ENCODE measurements around the gene JAG2.

Gene JAG2

GRCh38 chr14:105168496-105168978 lies at the start of gene JAG2:
Gene JAG2 (minus strand): TSS chr14:105168776. CDS start chr14:105168420, 356 bp downstream.
- no peaks in the 10 kb centered on the region for H3K36me3 ChIP-seq (ENCODE audit: insufficient read depth, low read length)
- H3K9me3 ChIP-seq (ENCODE audit: low read length): no peaks in the 10 kb centered on the region
- H3K4me3 ChIP-seq (ENCODE audit: low read depth in 1 of 2, low read length in 2 of 2): no peak within 1 kb of the TSS
- no peak within 1 kb of the TSS for H3K9ac ChIP-seq (ENCODE audit: low read length)
- peaks cover 0 to 38% of the 10 kb centered on the region in 2 donors for H3K27me3 ChIP-seq (ENCODE audit: control insufficient read depth in 1 of 2, insufficient read depth in 2 of 2, low read length in 2 of 2)
- H3K27ac ChIP-seq (ENCODE audit: low read depth, low read length): no peak within 1 kb of the TSS
- H3K4me1 ChIP-seq (ENCODE audit: insufficient read depth, low read length): no peaks in the 10 kb centered on the region

GRCh38 chr14:105217774-105218173 lies 49.2 kb upstream of the JAG2 start:
- Histone ChIP-seq H3K27ac (ENCODE audit: low read depth, low read length) (no peak overlapping the region), H3K36me3 (ENCODE audit: insufficient read depth, low read length) (peaks cover 40% of the 10 kb centered on the region), H3K27me3 (ENCODE audit: control insufficient read depth in 1 of 2, insufficient read depth in 2 of 2, low read length in 2 of 2) (no peaks in the 10 kb centered on the region), H3K4me3 (ENCODE audit: low read depth in 1 of 2, low read length in 2 of 2) (no peak overlapping the region), H3K9me3 (ENCODE audit: low read length) (no peaks in the 10 kb centered on the region), H3K9ac (ENCODE audit: low read length) (no peak overlapping the region), H3K4me1 (ENCODE audit: insufficient read depth, low read length) (peaks cover 8% of the 10 kb centered on the region)

GRCh38 chr14:105216490-105217247 lies 48.1 kb upstream of the JAG2 start:
- Histone ChIP-seq H3K36me3 (ENCODE audit: insufficient read depth, low read length) (peaks cover 36% of the 10 kb centered on the region), H3K4me1 (ENCODE audit: insufficient read depth, low read length) (peaks cover 8% of the 10 kb centered on the region), H3K9ac (ENCODE audit: low read length) (no peak overlapping the region), H3K27me3 (ENCODE audit: control insufficient read depth in 1 of 2, insufficient read depth in 2 of 2, low read length in 2 of 2) (no peaks in the 10 kb centered on the region), H3K27ac (ENCODE audit: low read depth, low read length) (no peak overlapping the region), H3K9me3 (ENCODE audit: low read length) (no peaks in the 10 kb centered on the region), H3K4me3 (ENCODE audit: low read depth in 1 of 2, low read length in 2 of 2) (no peak overlapping the region)

GRCh38 chr14:105215602-105216001 lies 47.0 kb upstream of the JAG2 start:
- H3K9ac ChIP-seq (ENCODE audit: low read length): no peak overlapping the region
- H3K4me1 ChIP-seq (ENCODE audit: insufficient read depth, low read length): peaks cover 3% of the 10 kb centered on the region
- H3K4me3 ChIP-seq (ENCODE audit: low read depth in 1 of 2, low read length in 2 of 2): no peak overlapping the region
- H3K9me3 ChIP-seq (ENCODE audit: low read length): no peaks in the 10 kb centered on the region
- peaks cover 36% of the 10 kb centered on the region for H3K36me3 ChIP-seq (ENCODE audit: insufficient read depth, low read length)
- no peak overlapping the region for H3K27ac ChIP-seq (ENCODE audit: low read depth, low read length)
- no peaks in the 10 kb centered on the region for H3K27me3 ChIP-seq (ENCODE audit: control insufficient read depth in 1 of 2, insufficient read depth in 2 of 2, low read length in 2 of 2)

GRCh38 chr14:105214324-105214915 lies 45.8 kb upstream of the JAG2 start:
- no peak overlapping the region for H3K4me3 ChIP-seq (ENCODE audit: low read depth in 1 of 2, low read length in 2 of 2)
- H3K4me1 ChIP-seq (ENCODE audit: insufficient read depth, low read length): no peaks in the 10 kb centered on the region
- peaks cover 31% of the 10 kb centered on the region for H3K36me3 ChIP-seq (ENCODE audit: insufficient read depth, low read length)
- no peaks in the 10 kb centered on the region for H3K9me3 ChIP-seq (ENCODE audit: low read length)
- no peaks in the 10 kb centered on the region for H3K27me3 ChIP-seq (ENCODE audit: control insufficient read depth in 1 of 2, insufficient read depth in 2 of 2, low read length in 2 of 2)
- no peak overlapping the region for H3K27ac ChIP-seq (ENCODE audit: low read depth, low read length)
- H3K9ac ChIP-seq (ENCODE audit: low read length): no peak overlapping the region

GRCh38 chr14:105213361-105213760 lies 44.8 kb upstream of the JAG2 start:
- H3K4me1 ChIP-seq (ENCODE audit: insufficient read depth, low read length): no peaks in the 10 kb centered on the region
- H3K4me3 ChIP-seq (ENCODE audit: low read depth in 1 of 2, low read length in 2 of 2): no peak overlapping the region
- no peaks in the 10 kb centered on the region for H3K9me3 ChIP-seq (ENCODE audit: low read length)
- H3K27me3 ChIP-seq (ENCODE audit: control insufficient read depth in 1 of 2, insufficient read depth in 2 of 2, low read length in 2 of 2): no peaks in the 10 kb centered on the region
- peaks cover 20% of the 10 kb centered on the region for H3K36me3 ChIP-seq (ENCODE audit: insufficient read depth, low read length)
- no peak overlapping the region for H3K9ac ChIP-seq (ENCODE audit: low read length)
- no peak overlapping the region for H3K27ac ChIP-seq (ENCODE audit: low read depth, low read length)

- H3K4me3 ChIP-seq (ENCODE audit: low read depth in 1 of 2, low read length in 2 of 2): no peak overlapping the region
- no peaks in the 10 kb centered on the region for H3K27me3 ChIP-seq (ENCODE audit: control insufficient read depth in 1 of 2, insufficient read depth in 2 of 2, low read length in 2 of 2)
- H3K27ac ChIP-seq (ENCODE audit: low read depth, low read length): no peak overlapping the region
- no peaks in the 10 kb centered on the region for H3K9me3 ChIP-seq (ENCODE audit: low read length)
- no peaks in the 10 kb centered on the region for H3K4me1 ChIP-seq (ENCODE audit: insufficient read depth, low read length)
- no peak overlapping the region for H3K9ac ChIP-seq (ENCODE audit: low read length)
- H3K36me3 ChIP-seq (ENCODE audit: insufficient read depth, low read length): peaks cover 18% of the 10 kb centered on the region
Measured at GRCh38 chr14:105212541-105213300, 44.1 kb upstream of the JAG2 start.

- no peaks in the 10 kb centered on the region for H3K27me3 ChIP-seq (ENCODE audit: control insufficient read depth in 1 of 2, insufficient read depth in 2 of 2, low read length in 2 of 2)
- H3K4me3 ChIP-seq (ENCODE audit: low read depth in 1 of 2, low read length in 2 of 2): no peak overlapping the region
- peaks cover 16% of the 10 kb centered on the region for H3K36me3 ChIP-seq (ENCODE audit: insufficient read depth, low read length)
Measured at GRCh38 chr14:105211758-105212089, 43.1 kb upstream of the JAG2 start.

GRCh38 chr14:105211086-105211757 lies 42.6 kb upstream of the JAG2 start:
- Histone ChIP-seq H3K4me3 (ENCODE audit: low read depth in 1 of 2, low read length in 2 of 2) (no peak overlapping the region), H3K9ac (ENCODE audit: low read length) (no peak overlapping the region), H3K27ac (ENCODE audit: low read depth, low read length) (no peak overlapping the region), H3K36me3 (ENCODE audit: insufficient read depth, low read length) (peaks cover 12% of the 10 kb centered on the region), H3K4me1 (ENCODE audit: insufficient read depth, low read length) (no peaks in the 10 kb centered on the region), H3K27me3 (ENCODE audit: control insufficient read depth in 1 of 2, insufficient read depth in 2 of 2, low read length in 2 of 2) (no peaks in the 10 kb centered on the region), H3K9me3 (ENCODE audit: low read length) (no peaks in the 10 kb centered on the region)

More at GRCh38 chr14:105211758-105212089, 43.1 kb upstream of the JAG2 start:
- no peaks in the 10 kb centered on the region for H3K9me3 ChIP-seq (ENCODE audit: low read length)
- no peak overlapping the region for H3K27ac ChIP-seq (ENCODE audit: low read depth, low read length)
- no peak overlapping the region for H3K9ac ChIP-seq (ENCODE audit: low read length)
- no peaks in the 10 kb centered on the region for H3K4me1 ChIP-seq (ENCODE audit: insufficient read depth, low read length)

- Histone ChIP-seq H3K9ac (ENCODE audit: low read length) (no peak overlapping the region), H3K9me3 (ENCODE audit: low read length) (no peaks in the 10 kb centered on the region), H3K27ac (ENCODE audit: low read depth, low read length) (no peak overlapping the region), H3K4me3 (ENCODE audit: low read depth in 1 of 2, low read length in 2 of 2) (no peak overlapping the region), H3K4me1 (ENCODE audit: insufficient read depth, low read length) (peaks cover 4% of the 10 kb centered on the region), H3K36me3 (ENCODE audit: insufficient read depth, low read length) (peaks cover 7% of the 10 kb centered on the region), H3K27me3 (ENCODE audit: control insufficient read depth in 1 of 2, insufficient read depth in 2 of 2, low read length in 2 of 2) (no peaks in the 10 kb centered on the region)
Measured at GRCh38 chr14:105210266-105211025, 41.9 kb upstream of the JAG2 start.

All from muscle layer of colon (tissue), 2 donors.